ENCODE results near the gene CFAP54.
"Not testable (repeated sequence)": the region's sequence is repeated elsewhere in the genome, so short reads cannot be mapped to it uniquely, and the experiment has no call there.

CFAP54 gene

DNA sequence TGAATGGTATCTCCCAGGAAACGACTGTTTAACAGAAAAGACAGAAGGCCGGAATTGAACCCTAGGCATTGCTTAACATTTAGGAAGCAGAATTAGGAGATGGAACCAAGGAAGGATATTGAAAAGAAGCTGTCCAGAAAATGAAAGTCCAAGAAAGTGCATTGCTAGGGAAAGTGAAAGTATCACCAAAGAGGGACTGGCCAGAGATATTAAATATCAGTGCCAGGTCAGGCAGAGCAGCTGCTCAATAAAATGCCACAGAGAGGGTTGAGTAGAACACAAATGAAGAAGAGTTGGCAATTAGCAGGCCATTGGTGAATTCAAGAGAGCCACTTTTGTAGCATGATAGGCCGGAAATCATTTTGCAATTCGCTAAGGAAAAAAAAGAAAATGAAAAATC is 101.6 kb downstream of the CFAP54 start:
- no peak overlapping the region for H4K91ac ChIP-seq (ENCODE audit: low read depth, low read length)
- H3K23ac ChIP-seq (ENCODE audit: low read length), result no peak overlapping the region
- no peaks in the 10 kb centered on the region for H3K9me3 ChIP-seq (ENCODE audit: insufficient read depth, low read depth, low read length)
- H3K4me1 ChIP-seq (ENCODE audit: control insufficient read depth in 1 of 2, insufficient read depth in 2 of 2, low read length in 2 of 2), result no peaks in the 10 kb centered on the region
- no peak overlapping the region for H3K27ac ChIP-seq (ENCODE audit: low read depth, low read length)
- no peak overlapping the region for H2BK120ac ChIP-seq (ENCODE audit: insufficient read depth, low read length, poor library complexity)
- DNase-seq, result no peak
- WGBS (ENCODE audit: extremely low coverage, insufficient coverage, insufficient read length), result no CpG with 5 or more reads among the region's 4 CpGs
- H2BK5ac ChIP-seq (ENCODE audit: low read depth, low read length, poor library complexity), result no peak overlapping the region
- H3K4me2 ChIP-seq (ENCODE audit: low read length), result no peak overlapping the region
- H3K4ac ChIP-seq (ENCODE audit: low read depth, low read length), result no peak overlapping the region
- no peak overlapping the region for H4K8ac ChIP-seq (ENCODE audit: low read depth, low read length)
- no peak overlapping the region for H3K18ac ChIP-seq (ENCODE audit: low read length)
- H3K27me3 ChIP-seq (ENCODE audit: insufficient read depth, low read length), result no peaks in the 10 kb centered on the region
- no peak overlapping the region for H3K14ac ChIP-seq (ENCODE audit: low read length)
- no peak overlapping the region for H3K9ac ChIP-seq (ENCODE audit: low read length)
- H2AK5ac ChIP-seq (ENCODE audit: low read length), result no peak overlapping the region
- no peak overlapping the region for H2AFZ ChIP-seq (ENCODE audit: insufficient read depth, low read length, poor library complexity)
- no peak overlapping the region for H4K12ac ChIP-seq (ENCODE audit: low read depth, low read length)
- no peak overlapping the region for H3K4me3 ChIP-seq (ENCODE audit: low read depth, low read length)
- no peak overlapping the region for H2BK12ac ChIP-seq (ENCODE audit: low read length)
- no peaks in the 10 kb centered on the region for H3K79me2 ChIP-seq (ENCODE audit: control insufficient read depth, insufficient read depth, low read length, poor library complexity)
- H3K79me1 ChIP-seq (ENCODE audit: low read length), result no peaks in the 10 kb centered on the region
- no peaks in the 10 kb centered on the region for H3K36me3 ChIP-seq (ENCODE audit: control insufficient read depth in 1 of 2, insufficient read depth in 2 of 2, low read length in 2 of 2)

GRCh38 chr12:96604374-96604773 is 115.0 kb downstream of the CFAP54 start:
- H3K4ac ChIP-seq (ENCODE audit: low read depth, low read length); H3K27ac ChIP-seq (ENCODE audit: low read depth, low read length); H3K18ac ChIP-seq (ENCODE audit: low read length); H3K9me3 ChIP-seq (ENCODE audit: insufficient read depth, low read depth, low read length); H2BK12ac ChIP-seq (ENCODE audit: low read length); H3K27me3 ChIP-seq (ENCODE audit: insufficient read depth, low read length); H3K79me1 ChIP-seq (ENCODE audit: low read length); H3K36me3 ChIP-seq (ENCODE audit: control insufficient read depth in 1 of 2, insufficient read depth in 2 of 2, low read length in 2 of 2); H2AK5ac ChIP-seq (ENCODE audit: low read length); H2AFZ ChIP-seq (ENCODE audit: insufficient read depth, low read length, poor library complexity); H2BK5ac ChIP-seq (ENCODE audit: low read depth, low read length, poor library complexity); H4K91ac ChIP-seq (ENCODE audit: low read depth, low read length); H3K4me2 ChIP-seq (ENCODE audit: low read length); H3K9ac ChIP-seq (ENCODE audit: low read length); H3K4me3 ChIP-seq (ENCODE audit: low read depth, low read length); H3K14ac ChIP-seq (ENCODE audit: low read length); H3K79me2 ChIP-seq (ENCODE audit: control insufficient read depth, insufficient read depth, low read length, poor library complexity); H4K8ac ChIP-seq (ENCODE audit: low read depth, low read length); H4K12ac ChIP-seq (ENCODE audit: low read depth, low read length); H2BK120ac ChIP-seq (ENCODE audit: insufficient read depth, low read length, poor library complexity); H3K23ac ChIP-seq (ENCODE audit: low read length); DNase-seq; H3K4me1 ChIP-seq (ENCODE audit: control insufficient read depth in 1 of 2, insufficient read depth in 2 of 2, low read length in 2 of 2): not testable (repeated sequence)
- no CpG with 5 or more reads among the region's 3 CpGs for WGBS (ENCODE audit: extremely low coverage, insufficient coverage, insufficient read length)

- Histone ChIP-seq H2AFZ (ENCODE audit: insufficient read depth, low read length, poor library complexity) (no peak overlapping the region), H3K4ac (ENCODE audit: low read depth, low read length) (no peak overlapping the region), H3K14ac (ENCODE audit: low read length) (no peak overlapping the region), H3K18ac (ENCODE audit: low read length) (no peak overlapping the region), H4K8ac (ENCODE audit: low read depth, low read length) (no peak overlapping the region), H3K23ac (ENCODE audit: low read length) (no peak overlapping the region), H3K79me1 (ENCODE audit: low read length) (no peaks in the 10 kb centered on the region), H4K12ac (ENCODE audit: low read depth, low read length) (no peak overlapping the region), H3K9me3 (ENCODE audit: insufficient read depth, low read depth, low read length) (peaks cover 3% of the 10 kb centered on the region), H3K4me2 (ENCODE audit: low read length) (no peak overlapping the region), H3K4me3 (ENCODE audit: low read depth, low read length) (no peak overlapping the region), H2BK120ac (ENCODE audit: insufficient read depth, low read length, poor library complexity) (no peak overlapping the region), H2AK5ac (ENCODE audit: low read length) (no peak overlapping the region), H4K91ac (ENCODE audit: low read depth, low read length) (no peak overlapping the region), H3K79me2 (ENCODE audit: control insufficient read depth, insufficient read depth, low read length, poor library complexity) (no peaks in the 10 kb centered on the region), H3K4me1 (ENCODE audit: control insufficient read depth in 1 of 2, insufficient read depth in 2 of 2, low read length in 2 of 2) (no peaks in the 10 kb centered on the region), H2BK5ac (ENCODE audit: low read depth, low read length, poor library complexity) (no peak overlapping the region), H2BK12ac (ENCODE audit: low read length) (no peak overlapping the region), H3K27ac (ENCODE audit: low read depth, low read length) (no peak overlapping the region), H3K27me3 (ENCODE audit: insufficient read depth, low read length) (no peaks in the 10 kb centered on the region), H3K9ac (ENCODE audit: low read length) (no peak overlapping the region), H3K36me3 (ENCODE audit: control insufficient read depth in 1 of 2, insufficient read depth in 2 of 2, low read length in 2 of 2) (no peaks in the 10 kb centered on the region)
- no peak for DNase-seq
- no CpG with 5 or more reads among the region's 2 CpGs for WGBS (ENCODE audit: extremely low coverage, insufficient coverage, insufficient read length)
Observed at GRCh38 chr12:96605684-96606083, 116.3 kb downstream of the CFAP54 start.

- no peaks in the 10 kb centered on the region for H3K79me2 ChIP-seq (ENCODE audit: control insufficient read depth, insufficient read depth, low read length, poor library complexity)
- H2AK5ac ChIP-seq (ENCODE audit: low read length), result no peak overlapping the region
- no peaks in the 10 kb centered on the region for H3K27me3 ChIP-seq (ENCODE audit: insufficient read depth, low read length)
- H2BK120ac ChIP-seq (ENCODE audit: insufficient read depth, low read length, poor library complexity), result no peak overlapping the region
- H4K91ac ChIP-seq (ENCODE audit: low read depth, low read length), result no peak overlapping the region
- no peak for DNase-seq
- no peaks in the 10 kb centered on the region for H3K79me1 ChIP-seq (ENCODE audit: low read length)
- H3K27ac ChIP-seq (ENCODE audit: low read depth, low read length), result no peak overlapping the region
- no peak overlapping the region for H3K9ac ChIP-seq (ENCODE audit: low read length)
- WGBS (ENCODE audit: extremely low coverage, insufficient coverage, insufficient read length), result no CpG with 5 or more reads among the region's 3 CpGs
- no peak overlapping the region for H4K12ac ChIP-seq (ENCODE audit: low read depth, low read length)
- no peak overlapping the region for H2BK12ac ChIP-seq (ENCODE audit: low read length)
- H3K4me3 ChIP-seq (ENCODE audit: low read depth, low read length), result no peak overlapping the region
- no peak overlapping the region for H2AFZ ChIP-seq (ENCODE audit: insufficient read depth, low read length, poor library complexity)
- no peak overlapping the region for H3K4me2 ChIP-seq (ENCODE audit: low read length)
- no peak overlapping the region for H3K4ac ChIP-seq (ENCODE audit: low read depth, low read length)
- peaks cover 3% of the 10 kb centered on the region for H3K9me3 ChIP-seq (ENCODE audit: insufficient read depth, low read depth, low read length)
- H3K36me3 ChIP-seq (ENCODE audit: control insufficient read depth in 1 of 2, insufficient read depth in 2 of 2, low read length in 2 of 2), result no peaks in the 10 kb centered on the region
- no peak overlapping the region for H3K14ac ChIP-seq (ENCODE audit: low read length)
- H3K18ac ChIP-seq (ENCODE audit: low read length), result no peak overlapping the region
- H3K23ac ChIP-seq (ENCODE audit: low read length), result no peak overlapping the region
- H4K8ac ChIP-seq (ENCODE audit: low read depth, low read length), result no peak overlapping the region
- no peaks in the 10 kb centered on the region for H3K4me1 ChIP-seq (ENCODE audit: control insufficient read depth in 1 of 2, insufficient read depth in 2 of 2, low read length in 2 of 2)
- H2BK5ac ChIP-seq (ENCODE audit: low read depth, low read length, poor library complexity), result no peak overlapping the region
Observed at GRCh38 chr12:96606134-96606533, 116.8 kb downstream of the CFAP54 start.

All from trophoblast cell (in vitro differentiated cells and primary cell).